Stimulated activated CD4-positive, alpha-beta T cell treated with anti-CD3 and anti-CD28 coated beads, Interleukin-12 subunit alpha, Interleukin-12 subunit beta, amount 100 ng/mL, for 4 hours (primary cell): Measurements from ENCODE around the gene CRYGS.
"Not testable (repeated sequence)": the region's sequence is repeated elsewhere in the genome, so short reads cannot be mapped to it uniquely, and the experiment has no call there.

Source experiments
- DNase-seq: peaks from one replicate; pipeline ENCODE4 v3.0.0-alpha.2; 2020

The CRYGS gene

GRCh38 chr3:186551387-186551786 is 7.2 kb upstream of the CRYGS start:
- DNase-seq = no peak

- no peak for DNase-seq
These were observed 5.3 kb upstream of the CRYGS start for GRCh38 chr3:186549497-186549896.

- no peak for DNase-seq
These were observed 3.3 kb downstream of the CRYGS start for GRCh38 chr3:186540835-186541226.

GRCh38 chr3:186540221-186540834 is 3.9 kb downstream of the CRYGS start:
- DNase-seq = peak; percentile 72

GRCh38 chr3:186538779-186539178 is 5.4 kb downstream of the CRYGS start:
- DNase-seq = no peak

- no peak for DNase-seq
These were observed 7.0 kb downstream of the CRYGS start for GRCh38 chr3:186536883-186537844.

GRCh38 chr3:186534113-186534669 is 10.0 kb downstream of the CRYGS start:
- peak; percentile 26 for DNase-seq

GRCh38 chr3:186532598-186533072 is 11.5 kb downstream of the CRYGS start:
- no peak for DNase-seq

GRCh38 chr3:186531694-186532093 is 12.5 kb downstream of the CRYGS start:
- DNase-seq = not testable (repeated sequence)

GRCh38 chr3:186530415-186530814 is 13.8 kb downstream of the CRYGS start:
- no peak for DNase-seq

GRCh38 chr3:186529201-186529999 is 14.8 kb downstream of the CRYGS start:
- DNase-seq = no peak

GRCh38 chr3:186526256-186526606 is 17.9 kb downstream of the CRYGS start:
- no peak for DNase-seq

- no peak for DNase-seq
These were observed 18.6 kb downstream of the CRYGS start for GRCh38 chr3:186525369-186526255.

GRCh38 chr3:186524616-186525015 is 19.6 kb downstream of the CRYGS start:
- DNase-seq = no peak

- DNase-seq = no peak
These were observed 20.7 kb downstream of the CRYGS start for GRCh38 chr3:186523434-186523833.

GRCh38 chr3:186523022-186523421 is 21.2 kb downstream of the CRYGS start:
- no peak for DNase-seq

- DNase-seq = no peak
These were observed 23.0 kb downstream of the CRYGS start for GRCh38 chr3:186520957-186521842.

- DNase-seq = no peak
These were observed 23.7 kb downstream of the CRYGS start for GRCh38 chr3:186520431-186520830.

GRCh38 chr3:186519021-186519658 is 25.0 kb downstream of the CRYGS start:
- peak; percentile 49 for DNase-seq

GRCh38 chr3:186517218-186517617 is 27.0 kb downstream of the CRYGS start:
- DNase-seq = no peak
